H9 (cell line): ENCODE data around the gene RAI1. TPM values are rescaled to one million over a fixed set of nuclear protein-coding genes. Genes with fewer than 3 reads are reported as not detected.

Experiments used
- DNase-seq: peaks from one replicate; pipeline ENCODE4 v3.0.0-alpha.2; 2017
- H2AFZ ChIP-seq: one replicate; pipeline ENCODE4 v1.6.1; 2013; ENCODE audit warnings: mild to moderate bottlenecking, low read length, control low read depth, moderate library complexity
- H2AK5ac ChIP-seq: 2 replicates; pipeline ENCODE4 v1.6.1; 2013; ENCODE audit warnings: low read length, control low read depth, mixed read lengths; ENCODE audit not compliant: insufficient read length
- H2BK120ac ChIP-seq: one replicate; pipeline ENCODE4 v1.6.1; 2013; ENCODE audit warnings: low read depth, mild to moderate bottlenecking, low read length, control low read depth, inconsistent platforms; ENCODE audit not compliant: poor library complexity, severe bottlenecking
- H2BK12ac ChIP-seq: 2 replicates; pipeline ENCODE4 v1.6.1; 2013; ENCODE audit warnings: low read length, control low read depth, mixed read lengths, low read depth; ENCODE audit not compliant: insufficient read length
- H2BK15ac ChIP-seq: 2 replicates; pipeline ENCODE4 v1.6.1; 2013; ENCODE audit warnings: low read depth, low read length, control low read depth
- H2BK20ac ChIP-seq: one replicate; pipeline ENCODE4 v1.6.1; 2013; ENCODE audit warnings: low read depth, mild to moderate bottlenecking, low read length, control low read depth, inconsistent platforms; ENCODE audit not compliant: poor library complexity, severe bottlenecking
- H2BK5ac ChIP-seq: 2 replicates; pipeline ENCODE4 v1.6.1; 2013; ENCODE audit warnings: low read length, control low read depth, mixed read lengths; ENCODE audit not compliant: insufficient read length
- H3K14ac ChIP-seq: 2 replicates; pipeline ENCODE4 v1.6.1; 2013; ENCODE audit warnings: low read length, control low read depth; ENCODE audit not compliant: insufficient read depth
- H3K18ac ChIP-seq: 2 replicates; pipeline ENCODE4 v1.6.1; 2013; ENCODE audit warnings: low read depth, mild to moderate bottlenecking, mixed read lengths, low read length, control low read depth; ENCODE audit not compliant: insufficient read length
- H3K23ac ChIP-seq: 2 replicates; pipeline ENCODE4 v1.6.1; 2013; ENCODE audit warnings: low read length, control low read depth, mixed read lengths, low read depth; ENCODE audit not compliant: insufficient read length
- H3K23me2 ChIP-seq: 2 replicates; pipeline ENCODE4 v1.6.1; 2013; ENCODE audit warnings: low read depth, mild to moderate bottlenecking, mixed read lengths, low read length, control low read depth; ENCODE audit not compliant: insufficient read length, poor library complexity, severe bottlenecking
- H3K27ac ChIP-seq: 2 replicates; pipeline ENCODE4 v1.5.1; 2013; ENCODE audit warnings: low read length, control low read depth, mixed read lengths, low read depth; ENCODE audit not compliant: insufficient read length
- H3K27me3 ChIP-seq: 2 replicates; pipeline ENCODE4 v1.6.1; 2013; ENCODE audit warnings: low read length, control low read depth, inconsistent platforms; ENCODE audit not compliant: insufficient read depth
- H3K4ac ChIP-seq: 2 replicates; pipeline ENCODE4 v1.6.1; 2013; ENCODE audit warnings: low read depth, mild to moderate bottlenecking, control low read depth, inconsistent platforms, low read length, moderate library complexity
- H3K4me1 ChIP-seq: 2 replicates; pipeline ENCODE4 v1.6.1; 2013; ENCODE audit warnings: low read length, control low read depth, inconsistent platforms; ENCODE audit not compliant: insufficient read depth
- H3K4me2 ChIP-seq: 2 replicates; pipeline ENCODE4 v1.6.1; 2013; ENCODE audit warnings: low read length, control low read depth, mixed read lengths; ENCODE audit not compliant: insufficient read length, insufficient read depth
- H3K56ac ChIP-seq: 2 replicates; pipeline ENCODE4 v1.6.1; 2013; ENCODE audit warnings: low read depth, mild to moderate bottlenecking, mixed read lengths, low read length, control low read depth; ENCODE audit not compliant: insufficient read length
- H3K79me1 ChIP-seq: 2 replicates; pipeline ENCODE4 v1.6.1; 2013; ENCODE audit warnings: low read depth, mild to moderate bottlenecking, moderate library complexity, low read length, control low read depth, inconsistent platforms; ENCODE audit not compliant: insufficient read depth, poor library complexity, severe bottlenecking
- H3K79me2 ChIP-seq: 2 replicates; pipeline ENCODE4 v1.6.1; 2013; ENCODE audit warnings: low read length, control low read depth, inconsistent platforms; ENCODE audit not compliant: insufficient read depth
- H3K9ac ChIP-seq: 2 replicates; pipeline ENCODE4 v1.6.1; 2013; ENCODE audit warnings: low read length, control low read depth, mixed read lengths; ENCODE audit not compliant: insufficient read length; ENCODE audit errors: extremely low read depth
- H3K9me3 ChIP-seq: one replicate; pipeline ENCODE4 v1.6.1; 2013; ENCODE audit warnings: low read depth, low read length, inconsistent platforms; ENCODE audit not compliant: control insufficient read depth
- H3T11ph ChIP-seq: one replicate; pipeline ENCODE4 v1.6.1; 2013; ENCODE audit warnings: mild to moderate bottlenecking, low read length, control low read depth, inconsistent platforms
- H4K20me1 ChIP-seq: one replicate; pipeline ENCODE4 v1.6.1; 2013; ENCODE audit not compliant: control insufficient read depth, insufficient read length, insufficient read depth
- H4K5ac ChIP-seq: 2 replicates; pipeline ENCODE4 v1.6.1; 2013; ENCODE audit warnings: low read depth, mild to moderate bottlenecking, mixed read lengths, low read length, control low read depth; ENCODE audit not compliant: insufficient read length
- H4K8ac ChIP-seq: replicated peaks from 2 replicates; pipeline ENCODE4 v1.6.1; 2013; ENCODE audit warnings: low read length, control low read depth, mixed read lengths, low read depth; ENCODE audit not compliant: insufficient read length
- H4K91ac ChIP-seq: 2 replicates; pipeline ENCODE4 v1.6.1; 2013; ENCODE audit warnings: low read depth, mild to moderate bottlenecking, moderate library complexity, mixed read lengths, low read length, control low read depth; ENCODE audit not compliant: insufficient read length
- H3K27ac Mint-ChIP-seq, 3 experiments: 2 replicates in 2 of 3; 3 replicates in 1 of 3; pipeline ENCODE4 v1.8.0; 2020 to 2021; ENCODE audit warnings: mixed read lengths in 3 of 3, mild to moderate bottlenecking in 1 of 3, moderate library complexity in 1 of 3
- H3K27me3 Mint-ChIP-seq: 2 replicates; pipeline ENCODE4 v1.8.0; 2021; ENCODE audit warnings: low read depth, mild to moderate bottlenecking, moderate library complexity, mixed read lengths
- H3K36me3 Mint-ChIP-seq, 3 experiments: 2 replicates in 2 of 3; 3 replicates in 1 of 3; pipeline ENCODE4 v1.8.0; 2020 to 2021; ENCODE audit warnings: low read depth in 3 of 3, mixed read lengths in 3 of 3; ENCODE audit not compliant: insufficient read depth in 1 of 3
- H3K4me1 Mint-ChIP-seq, 2 experiments: 2 replicates each; pipeline ENCODE4 v1.8.0; 2020; ENCODE audit warnings: mixed read lengths in 2 of 2
- H3K4me3 Mint-ChIP-seq, 2 experiments: 2 replicates in 1 of 2; 3 replicates in 1 of 2; pipeline ENCODE4 v1.8.0; 2020 to 2021; ENCODE audit warnings: mild to moderate bottlenecking in 2 of 2, mixed read lengths in 2 of 2, moderate library complexity in 1 of 2
- H3K9me3 Mint-ChIP-seq, 2 experiments: 2 replicates in 1 of 2; 3 replicates in 1 of 2; pipeline ENCODE4 v1.8.0; 2020; ENCODE audit warnings: mild to moderate bottlenecking in 2 of 2, mixed read lengths in 2 of 2, moderate library complexity in 1 of 2
- CTCF ChIP-seq: fragments of 200-600 bp; sonication (generic); conservative IDR thresholded peaks from 3 replicates; pipeline ENCODE4 v1.8.0; 2021; ENCODE audit warnings: antibody characterized with exemption, mild to moderate bottlenecking
- WGBS: extraction: QIAGEN DNeasy Blood & Tissue Kit; methylation state at CpG from one replicate; pipeline ENCODE4 v1.1.7; 2013; ENCODE audit warnings: missing lambda C conversion rate, low lambda C conversion rate, mixed read lengths; ENCODE audit not compliant: insufficient read length; ENCODE audit errors: extremely low coverage; 5-methylcytosine and 5-hydroxymethylcytosine counted together
- total RNA-seq: library from RNA; stranded (reverse); gene quantifications from 2 replicates; pipeline ENCODE4 v1.2.1, GENCODE V29; 2021

RAI1 gene
- total RNA-seq, 1 experiment from 2014 or later: 1.5 TPM

GRCh38 chr17:17790637-17791464 is 109.6 kb downstream of the RAI1 start:
- Histone ChIP-seq H3K27me3 (no peaks in the 10 kb centered on the region; the same call in 1 of the 2 replicates), H3K27ac (no peak overlapping the region), H3K9ac (no peak overlapping the region), H3K18ac (no peak overlapping the region), H3K56ac (no peak overlapping the region), H3T11ph (no peak overlapping the region), H3K23ac (no peak overlapping the region), H3K4ac (no peak overlapping the region), H2BK20ac (no peak overlapping the region), H3K23me2 (no peaks in the 10 kb centered on the region), H4K91ac (no peak overlapping the region), H4K20me1 (no peaks in the 10 kb centered on the region), H3K4me1 (peaks cover 3% of the 10 kb centered on the region; the same call in 1 of the 2 replicates), H2BK12ac (no peak overlapping the region), H2AK5ac (no peak overlapping the region), H2BK120ac (no peak overlapping the region), H3K79me2 (no peaks in the 10 kb centered on the region), H2BK5ac (no peak overlapping the region), H3K9me3 (no peaks in the 10 kb centered on the region), H3K4me2 (no peak overlapping the region), H4K8ac (no peak overlapping the region), H4K5ac (no peak overlapping the region), H2BK15ac (no peak overlapping the region), H3K79me1 (no peaks in the 10 kb centered on the region), H3K14ac (peak overlapping the region; percentile 53; the same call in 1 of the 2 replicates), H2AFZ (no peak overlapping the region)
- H3K36me3 Mint-ChIP-seq: no peaks in the 10 kb centered on the region
- no CpG with 5 or more reads among the region's 26 CpGs for WGBS
- TF ChIP-seq CTCF: no peak
- H3K4me3 Mint-ChIP-seq: peak overlapping the region in 1 of 2 experiments; percentile 32; a peak in 1 of 5 replicates
- H3K27ac Mint-ChIP-seq: no peak overlapping the region; a peak in 1 of 7 replicates
- H3K27me3 Mint-ChIP-seq: peaks cover 82% of the 10 kb centered on the region
- H3K9me3 Mint-ChIP-seq: no peaks in the 10 kb centered on the region
- peaks cover 33 to 61% of the 10 kb centered on the region in 2 experiments for H3K4me1 Mint-ChIP-seq
- no peak for DNase-seq
